Measurements from ENCODE around the gene NME2.
"Not testable (repeated sequence)": the region's sequence is repeated elsewhere in the genome, so short reads cannot be mapped to it uniquely, and the experiment has no call there.

NME2 gene

DNA sequence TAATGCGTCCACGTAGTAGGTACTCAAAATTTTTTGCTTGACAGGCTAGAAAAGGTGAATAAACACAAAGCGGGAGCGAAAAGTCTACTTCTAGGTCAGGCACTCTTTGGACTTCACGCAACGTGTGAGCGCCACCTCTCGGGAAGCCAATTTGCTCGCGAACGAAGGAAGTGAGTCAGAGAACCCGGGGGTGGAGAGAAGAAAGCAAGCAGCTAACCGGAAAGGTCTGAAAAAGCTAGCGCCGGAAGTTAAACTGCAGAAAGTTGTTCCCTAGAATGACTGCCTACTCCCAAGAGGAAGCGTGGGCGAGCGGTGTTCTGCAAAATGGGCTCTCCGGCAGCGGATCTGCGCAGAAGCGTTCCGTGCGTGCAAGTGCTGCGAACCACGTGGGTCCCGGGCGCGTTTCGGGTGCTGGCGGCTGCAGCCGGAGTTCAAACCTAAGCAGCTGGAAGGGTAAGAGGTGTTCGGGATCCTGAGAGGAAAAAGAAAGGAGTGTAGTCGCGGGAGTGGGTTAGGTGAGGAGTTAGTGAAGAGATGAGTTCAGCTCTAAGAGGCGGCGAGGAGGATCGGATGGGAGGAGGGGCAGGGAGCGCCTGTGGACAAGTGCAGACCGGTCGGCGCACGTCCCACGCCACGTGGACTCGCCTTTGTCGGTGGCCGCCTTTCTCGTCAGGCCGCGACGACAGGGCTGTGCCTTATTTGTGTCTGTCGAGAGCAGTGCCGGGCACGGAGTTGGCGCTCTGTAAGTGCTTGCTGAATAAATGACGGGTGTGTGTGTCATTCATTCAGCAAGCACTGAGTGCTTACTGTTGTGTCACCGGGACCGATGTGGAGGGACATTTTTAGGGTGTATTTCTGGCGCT, 12.8 kb upstream of the NME2 start, which contains the start of gene NME1:
Gene NME1, plus strand, starts transcription at position 350 of the 863 bp plus-strand sequence. CDS start 2,096 bp downstream, outside the sequence.
- DNase-seq, result peak; percentile 97

DNA sequence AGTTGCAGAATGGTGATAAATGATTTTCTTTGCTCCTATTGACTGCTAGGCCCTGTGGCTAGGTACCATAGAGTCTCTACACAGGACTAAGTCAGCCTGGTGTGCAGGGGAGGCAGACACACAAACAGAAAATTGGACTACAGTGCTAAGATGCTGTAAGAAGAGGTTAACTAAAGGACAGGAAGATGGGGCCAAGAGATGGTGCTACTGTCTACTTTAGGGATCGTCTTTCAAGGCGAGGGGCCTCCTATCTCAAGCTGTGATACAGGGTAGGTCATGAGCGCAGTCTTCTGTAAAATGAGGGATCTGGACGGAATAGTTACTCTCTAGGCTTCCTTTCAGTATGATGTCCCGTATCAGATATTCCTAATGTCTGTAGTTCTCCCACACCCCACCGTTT, 12.0 kb upstream of the NME2 start:
- DNase-seq, result no peak

GRCh38 chr17:51155416-51155815, 10.8 kb upstream of the NME2 start:
- no peak for DNase-seq

GRCh38 chr17:51159604-51160003, 6.6 kb upstream of the NME2 start:
- no peak for DNase-seq

DNA sequence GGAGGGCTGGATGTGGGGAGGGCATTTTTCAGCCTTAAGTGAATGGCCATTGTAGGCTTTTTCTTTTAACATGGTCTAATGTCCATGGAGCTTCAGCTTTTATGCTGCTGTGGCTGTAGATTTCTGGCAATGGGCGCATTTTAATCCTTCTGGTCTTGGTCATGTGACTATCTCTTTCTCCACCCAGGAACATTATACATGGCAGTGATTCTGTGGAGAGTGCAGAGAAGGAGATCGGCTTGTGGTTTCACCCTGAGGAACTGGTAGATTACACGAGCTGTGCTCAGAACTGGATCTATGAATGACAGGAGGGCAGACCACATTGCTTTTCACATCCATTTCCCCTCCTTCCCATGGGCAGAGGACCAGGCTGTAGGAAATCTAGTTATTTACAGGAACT, 4.7 kb upstream of the NME2 start:
- no peak for DNase-seq

DNA sequence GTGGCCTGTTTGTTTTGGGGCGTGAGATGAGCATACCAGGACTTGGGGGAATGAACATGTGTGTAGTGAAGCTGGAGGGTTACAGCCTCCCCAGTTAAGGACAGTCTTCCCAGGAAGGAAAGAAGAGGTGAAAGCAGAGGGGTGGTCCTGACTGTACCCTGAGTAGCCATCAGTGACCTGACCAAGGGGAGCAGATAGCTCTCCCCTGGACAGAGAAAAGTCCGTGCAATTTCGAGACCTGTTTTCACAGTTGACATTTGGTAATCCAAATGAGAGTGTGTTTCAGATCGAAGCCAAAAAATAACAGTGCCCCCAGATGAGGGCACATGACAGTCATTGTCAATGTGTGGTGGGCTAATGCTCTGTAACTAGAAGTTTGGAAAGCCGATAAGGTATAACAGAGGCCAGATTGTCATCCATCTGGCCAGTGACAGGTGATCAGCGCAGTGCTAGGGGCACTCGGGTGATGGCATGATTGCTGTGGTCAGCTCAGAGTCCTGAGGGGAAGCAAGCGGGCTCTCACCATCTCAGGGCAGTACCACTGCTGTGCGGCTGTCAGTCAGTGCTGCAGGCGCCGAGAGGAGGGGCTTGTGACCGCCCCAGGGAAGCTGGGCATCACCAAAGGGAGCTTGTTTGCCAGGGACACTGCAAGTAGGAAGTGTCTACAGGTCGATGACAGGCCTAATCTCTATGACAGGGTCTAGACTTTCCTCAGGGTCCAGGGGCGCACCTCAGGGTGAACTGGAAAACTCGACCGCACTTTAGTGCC, 1.1 kb upstream of the NME2 start:
- DNase-seq, result no peak

DNA sequence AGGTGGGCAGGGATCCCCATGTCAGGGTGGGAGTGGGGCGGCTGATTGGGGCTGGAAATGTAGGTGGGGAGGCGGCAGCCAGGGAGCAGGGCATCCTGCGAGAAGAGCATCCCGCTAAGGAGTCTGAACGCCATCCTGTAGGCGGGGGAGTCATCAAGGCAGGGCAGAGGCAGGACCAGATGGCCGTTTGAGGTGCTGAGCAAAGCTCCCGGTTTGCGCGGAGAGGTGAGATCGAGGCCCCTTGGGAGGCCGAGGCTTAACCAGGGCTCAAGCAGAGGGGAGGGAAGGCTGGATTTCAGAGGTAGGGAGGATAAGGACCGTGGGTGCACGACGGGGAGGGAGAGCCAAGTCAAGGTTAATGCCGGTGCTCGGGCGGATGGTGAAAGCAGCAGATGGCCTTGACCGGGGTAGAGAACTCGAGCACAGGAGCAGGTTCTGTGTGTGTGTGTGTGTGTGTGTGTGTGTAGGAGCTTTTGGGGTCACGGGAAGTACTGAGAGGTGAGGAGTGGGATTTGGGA, 472 bp upstream of the NME2 start:
- no peak for DNase-seq

DNA sequence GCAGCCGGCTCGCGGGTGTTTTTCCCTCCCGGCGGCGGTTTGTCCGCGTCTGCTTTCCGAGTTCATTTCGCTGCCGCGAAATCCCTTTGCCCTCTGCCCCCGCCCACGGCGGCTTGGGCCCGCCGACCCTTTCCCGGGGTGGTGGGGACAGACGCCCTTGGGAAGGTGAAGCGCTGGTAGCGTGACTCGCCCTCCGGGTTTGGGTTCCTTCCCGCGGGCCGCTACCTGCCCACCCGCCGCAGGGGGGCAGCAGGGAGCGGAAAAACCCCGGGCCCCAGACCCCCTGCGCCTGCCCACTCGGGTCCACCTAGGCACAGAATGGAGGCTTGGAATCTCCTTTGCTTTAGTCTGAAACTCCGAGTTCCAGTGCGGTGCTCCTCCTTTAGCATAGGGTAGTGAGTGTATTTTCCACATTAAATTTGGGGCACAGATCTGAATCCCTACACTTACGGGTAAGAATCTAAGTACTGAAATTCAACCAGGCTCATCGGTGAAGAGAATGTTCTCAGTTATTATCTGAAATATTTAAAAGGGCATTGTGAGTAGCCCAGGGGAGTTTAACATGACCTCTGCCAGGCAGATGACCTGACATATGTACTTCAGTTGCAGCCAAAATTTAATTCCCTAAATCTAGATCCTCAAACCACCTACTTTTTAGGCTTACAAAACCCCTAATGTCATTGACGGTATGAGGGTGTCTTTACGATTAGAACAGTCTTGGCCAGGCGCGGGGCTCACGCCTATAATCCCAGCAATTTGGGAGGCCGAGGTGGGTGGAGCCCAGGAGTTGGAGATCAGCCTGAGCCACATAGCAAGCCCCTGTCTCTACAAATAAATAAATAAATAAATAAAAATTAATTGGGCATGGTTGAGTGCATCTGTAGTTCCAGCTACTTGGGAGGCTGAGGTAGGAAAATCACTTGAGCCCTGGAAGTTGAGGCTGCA, 1.0 kb downstream of the NME2 start:
- DNase-seq, result peak; percentile 71

- no peak for DNase-seq
Observed at GRCh38 chr17:51169340-51169739, 3.1 kb downstream of the NME2 start.

GRCh38 chr17:51170736-51171135, 4.5 kb downstream of the NME2 start:
- no peak for DNase-seq

DNA sequence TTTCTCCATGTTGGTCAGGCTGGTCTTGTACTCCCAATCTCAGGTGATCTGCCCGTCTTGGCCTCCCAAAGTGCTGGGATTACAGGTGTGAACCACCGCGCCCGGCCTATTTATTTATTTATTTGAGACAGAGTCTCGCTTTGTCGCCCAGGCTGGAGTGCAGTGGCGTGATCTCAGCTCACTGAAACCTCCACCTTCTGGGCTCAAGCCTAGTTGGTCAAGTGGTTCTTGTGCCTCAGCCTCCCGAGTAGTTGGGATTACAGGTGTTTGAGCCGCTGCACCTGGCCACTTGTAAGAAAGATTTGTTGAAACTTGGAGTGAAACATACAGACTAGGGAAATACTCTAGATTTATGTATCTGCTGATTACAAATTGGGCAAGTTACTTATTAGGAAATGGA, 5.8 kb downstream of the NME2 start:
- DNase-seq, result not testable (repeated sequence)

DNA sequence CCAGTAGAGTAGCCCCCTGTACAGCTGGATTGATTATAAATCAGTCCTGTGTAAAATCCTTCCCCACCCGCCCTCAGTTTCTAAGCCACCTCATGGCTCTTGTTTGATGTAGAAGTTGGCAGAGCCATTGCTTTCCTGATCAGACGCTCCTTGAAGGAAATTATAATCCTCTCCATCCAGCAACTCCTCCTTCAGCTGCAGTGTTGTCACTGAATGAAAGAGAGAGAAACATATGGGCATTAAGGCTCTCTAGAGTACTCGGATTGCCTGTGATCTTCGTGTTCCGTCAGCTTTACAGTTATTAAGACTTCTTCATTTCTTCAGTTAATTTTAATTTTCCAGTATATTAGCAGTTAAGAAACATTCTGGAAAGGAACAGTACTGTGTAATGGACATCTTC, 14.3 kb downstream of the NME2 start:
- no peak for DNase-seq

DNA sequence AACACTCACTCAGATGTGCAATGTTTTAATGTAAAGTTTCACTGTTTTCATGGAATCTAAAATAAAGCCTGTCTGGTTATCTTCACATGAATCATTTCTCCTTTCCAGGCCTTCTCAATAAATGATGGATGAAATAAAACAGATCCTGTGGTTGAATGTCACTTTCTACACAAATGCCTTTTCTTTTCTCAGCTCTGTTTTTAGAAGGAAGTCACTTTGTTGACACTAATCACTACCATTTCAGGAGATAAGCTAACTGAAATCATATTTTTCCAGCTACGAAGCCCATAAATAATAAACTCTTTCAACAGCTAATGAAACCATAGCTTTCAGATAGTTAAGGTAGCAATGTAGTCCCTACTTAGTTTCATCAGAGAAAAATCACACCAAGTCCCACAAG, 17.9 kb downstream of the NME2 start:
- DNase-seq, result no peak

- DNase-seq, result no peak
Observed at GRCh38 chr17:51185763-51186332, 19.6 kb downstream of the NME2 start.

GRCh38 chr17:51188271-51188833, 22.1 kb downstream of the NME2 start:
- DNase-seq, result no peak

GRCh38 chr17:51189162-51189561, 23.0 kb downstream of the NME2 start:
- DNase-seq, result no peak

GRCh38 chr17:51189628-51190027, 23.4 kb downstream of the NME2 start:
- DNase-seq, result no peak

DNA sequence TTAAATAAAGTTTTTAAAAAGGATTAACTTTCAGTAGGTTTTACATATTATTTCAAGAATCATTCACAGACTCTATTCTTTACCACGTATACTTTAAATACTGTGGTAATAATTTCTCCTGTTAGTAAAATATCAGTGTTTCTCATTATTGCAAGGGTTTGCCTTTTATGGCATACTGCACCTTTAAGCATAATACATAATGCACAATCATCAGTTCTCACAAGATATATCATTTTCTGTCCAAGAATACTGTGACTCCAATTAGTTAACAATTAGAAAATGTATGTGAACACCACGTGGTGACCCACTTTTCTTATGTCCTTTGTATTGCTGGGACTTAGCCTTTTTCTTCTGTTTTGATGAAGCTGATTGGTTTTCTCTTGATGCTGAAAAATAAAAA, 25.7 kb downstream of the NME2 start:
- no peak for DNase-seq

DNA sequence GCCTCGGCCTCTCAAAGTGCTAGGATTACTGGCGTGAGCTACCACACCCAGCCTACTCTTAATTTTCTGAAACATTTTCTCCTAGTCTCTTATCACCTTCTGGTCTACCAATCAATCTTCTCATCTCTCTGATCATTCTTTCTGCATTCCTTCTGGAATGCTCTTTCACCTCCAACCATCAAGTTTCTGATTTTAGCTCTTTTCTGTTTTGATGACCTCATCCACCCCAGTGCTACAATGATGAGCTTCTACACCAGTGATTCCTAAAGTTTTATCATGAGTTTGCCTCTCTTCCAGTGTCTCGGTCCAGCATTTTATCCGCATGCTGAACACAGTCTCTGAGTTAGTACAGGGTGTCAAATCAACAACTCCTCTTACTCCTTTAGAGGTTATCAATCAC, 31.5 kb downstream of the NME2 start:
- DNase-seq, result no peak

- no peak for DNase-seq
Observed at GRCh38 chr17:51200295-51200694, 34.1 kb downstream of the NME2 start.

DNA sequence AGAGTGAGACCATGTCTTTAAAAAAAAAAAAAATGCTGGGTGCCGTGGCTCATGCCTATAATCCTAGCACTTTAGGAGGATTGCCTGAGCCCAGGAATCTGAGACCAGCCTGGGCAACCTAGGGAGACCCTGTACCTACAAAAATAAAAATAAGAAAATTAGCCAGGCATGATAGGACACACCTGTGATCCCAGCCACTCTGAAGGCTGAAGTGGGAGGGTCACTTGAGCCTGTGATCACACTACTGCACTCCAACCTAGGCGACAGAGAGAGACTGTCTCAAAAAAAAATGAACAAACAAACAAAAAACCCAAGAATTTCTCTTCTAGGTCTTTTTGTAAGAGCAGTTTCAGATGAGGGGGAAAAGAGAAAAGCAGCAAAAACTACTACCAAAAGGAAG, 34.6 kb downstream of the NME2 start:
- no peak for DNase-seq

DNA sequence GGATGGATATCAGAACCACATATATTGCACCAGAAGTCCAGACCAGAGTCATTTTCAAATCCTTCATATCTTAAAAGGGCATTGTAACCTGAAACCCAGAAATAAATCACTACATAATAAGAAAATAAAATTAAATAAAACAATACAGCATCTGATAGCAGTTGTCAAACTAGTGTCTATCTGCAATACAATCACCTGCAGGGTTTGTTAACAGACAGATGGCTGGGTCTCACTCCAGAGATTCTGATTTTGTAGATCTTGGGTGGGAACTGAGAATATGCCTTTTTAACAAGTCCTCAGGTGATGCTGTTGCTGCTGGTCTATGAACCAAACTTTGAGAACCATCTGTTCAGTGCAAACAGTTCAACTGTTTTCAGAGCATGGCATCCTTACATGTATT, 37.6 kb downstream of the NME2 start:
- DNase-seq, result no peak

All from stimulated activated CD4-positive, alpha-beta T cell treated with anti-CD3 and anti-CD28 coated beads, Interleukin-1b, Interleukin-23, amount 100 ng/mL, for 48 hours (primary cell).